HG02852 (cell line): ENCODE measurements around the gene FKBP5.
"Not testable (repeated sequence)": the region's sequence is repeated elsewhere in the genome, so short reads cannot be mapped to it uniquely, and the experiment has no call there.

Experiments
- ATAC-seq: cut with Tn5 transposase; IDR thresholded peaks from one replicate; pipeline ENCODE4 v1.9.1; 2021; ENCODE audit warnings: mild to moderate bottlenecking, moderate library complexity; ENCODE audit not compliant: unreplicated experiment

FKBP5 gene

GRCh38 chr6:35622283-35622682 is 66.4 kb downstream of the FKBP5 start:
- no peak for ATAC-seq

- no peak for ATAC-seq
Measured at GRCh38 chr6:35620706-35621105, 68.0 kb downstream of the FKBP5 start.

GRCh38 chr6:35613762-35614161 is 75.0 kb downstream of the FKBP5 start:
- no peak for ATAC-seq

- no peak for ATAC-seq
Measured at GRCh38 chr6:35611240-35611639, 77.5 kb downstream of the FKBP5 start.

GRCh38 chr6:35610830-35611229 is 77.9 kb downstream of the FKBP5 start:
- no peak for ATAC-seq

GRCh38 chr6:35609588-35609987 is 79.1 kb downstream of the FKBP5 start:
- no peak for ATAC-seq

GRCh38 chr6:35607517-35608233 is 81.0 kb downstream of the FKBP5 start:
- ATAC-seq, result no peak

GRCh38 chr6:35605600-35605999 is 83.1 kb downstream of the FKBP5 start:
- ATAC-seq, result no peak

- no peak for ATAC-seq
Measured at GRCh38 chr6:35603326-35604202, 85.2 kb downstream of the FKBP5 start.

GRCh38 chr6:35602133-35602946 is 86.4 kb downstream of the FKBP5 start:
- no peak for ATAC-seq

GRCh38 chr6:35601331-35602132 is 87.2 kb downstream of the FKBP5 start:
- ATAC-seq, result no peak

GRCh38 chr6:35600659-35601125 is 88.0 kb downstream of the FKBP5 start:
- no peak for ATAC-seq

- ATAC-seq, result no peak
Measured at GRCh38 chr6:35599761-35600658, 88.7 kb downstream of the FKBP5 start.

- ATAC-seq, result not testable (repeated sequence)
Measured at GRCh38 chr6:35598621-35599020, 90.1 kb downstream of the FKBP5 start.

GRCh38 chr6:35596448-35597442 is 92.0 kb downstream of the FKBP5 start:
- ATAC-seq, result no peak

- ATAC-seq, result no peak
Measured at GRCh38 chr6:35594503-35595186, 94.1 kb downstream of the FKBP5 start.

GRCh38 chr6:35592178-35592577 is 96.5 kb downstream of the FKBP5 start:
- ATAC-seq, result no peak
